Activated naive CD4-positive, alpha-beta T cell treated with anti-CD3 and anti-CD28 coated beads for 36 hours (primary cell): Measurements from ENCODE around the gene NCS1. TPM values are rescaled to one million over a fixed set of nuclear protein-coding genes. Genes with fewer than 3 reads are reported as not detected.

Experiments used
- CTCF ChIA-PET: fragments of 350-600 bp; sonication (Branson Sonifier 250); formaldehyde crosslinking; loops from one replicate; lab custom pipeline; 2021; ENCODE audit warnings: antibody characterized with exemption; lab: Charles Lee
- DNase-seq: peaks from one replicate; pipeline ENCODE4 v3.0.0-alpha.2; 2020
- H3K27ac Mint-ChIP-seq: one replicate; pipeline ENCODE4 v1.8.0; 2021; ENCODE audit warnings: mild to moderate bottlenecking, mixed read lengths
- H3K27me3 Mint-ChIP-seq: one replicate; pipeline ENCODE4 v1.8.0; 2021; ENCODE audit warnings: low read depth, mixed read lengths
- H3K36me3 Mint-ChIP-seq: one replicate; pipeline ENCODE4 v1.8.0; 2021; ENCODE audit warnings: low read depth, mixed read lengths
- H3K4me1 Mint-ChIP-seq: one replicate; pipeline ENCODE4 v1.8.0; 2021; ENCODE audit warnings: low read depth, mixed read lengths
- H3K4me3 Mint-ChIP-seq: one replicate; pipeline ENCODE4 v1.8.0; 2021; ENCODE audit warnings: mild to moderate bottlenecking, moderate library complexity, mixed read lengths
- H3K9me3 Mint-ChIP-seq: one replicate; pipeline ENCODE4 v1.8.0; 2021; ENCODE audit warnings: mixed read lengths
- intact Hi-C: fragments of 100-400 bp; cut with micrococcal nuclease; formaldehyde crosslinking; loops from one replicate; pipeline ENCODE4 v1.15.1; 2023
- total RNA-seq, 2 experiments: library from RNA; stranded (reverse); gene quantifications; one replicate each; pipeline ENCODE4 v1.2.3, GENCODE V29; 2021

The NCS1 gene
- total RNA-seq, 2 experiments from 2014 or later: 22.4 to 23.3 TPM

- Mint-ChIP-seq H3K4me3 (no peak overlapping the region), H3K36me3 (no peaks in the 10 kb centered on the region), H3K27me3 (no peaks in the 10 kb centered on the region), H3K27ac (peak overlapping the region; percentile 21), H3K9me3 (no peaks in the 10 kb centered on the region), H3K4me1 (peaks cover 35% of the 10 kb centered on the region)
- peak; percentile 80 for DNase-seq
- intact Hi-C loops: loop anchor here (1.0 kb wide), 1 partner anchor 111 kb away; no protein-coding TSS in a partner anchor
- CTCF ChIA-PET: interaction anchor here (0.7 to 4.7 kb wide), 3 partner anchors 106 to 135 kb away, joined by 4 to 41 read pairs (median 4); no protein-coding TSS in a partner anchor
Observed at GRCh38 chr9:130239741-130240241, 67.6 kb downstream of the NCS1 start.

DNA sequence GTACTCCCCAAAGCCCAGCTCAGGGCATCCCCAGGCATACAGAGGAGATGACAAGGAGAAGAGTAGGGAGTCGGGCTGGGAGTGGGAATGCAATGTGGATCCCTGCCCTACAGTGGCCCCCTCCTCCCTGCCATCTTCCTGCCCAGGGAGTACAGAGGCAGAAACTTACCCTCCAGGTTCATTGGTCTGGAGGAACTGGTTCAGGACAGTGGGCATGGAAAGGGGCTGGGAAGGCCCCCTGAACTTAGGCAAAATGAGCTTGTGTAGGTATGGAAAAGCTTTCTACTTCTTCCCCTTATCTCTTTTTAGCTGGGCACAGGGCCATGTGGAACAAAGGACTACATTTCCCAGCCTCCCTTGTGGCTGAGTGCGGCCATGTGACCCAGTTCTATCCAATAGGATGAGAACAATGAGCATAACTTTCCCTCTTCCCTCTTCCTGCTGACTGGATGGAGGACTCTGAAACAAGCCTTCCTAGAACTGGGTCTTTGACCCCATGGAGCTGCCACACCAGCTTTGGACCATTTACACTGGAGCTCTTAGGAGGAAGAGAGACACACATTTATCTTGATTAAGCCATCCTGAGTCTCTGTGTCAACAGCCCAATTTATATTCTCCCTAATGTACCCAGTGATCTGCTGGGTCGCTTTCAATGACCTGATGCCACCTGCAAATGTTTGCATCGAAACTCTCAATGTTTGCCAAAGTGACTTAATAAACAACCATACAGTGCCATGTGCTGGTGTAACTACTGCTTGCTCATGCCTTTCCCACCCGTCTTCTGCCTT is 68.4 kb downstream of the NCS1 start:
- H3K27ac Mint-ChIP-seq: no peak overlapping the region

DNA sequence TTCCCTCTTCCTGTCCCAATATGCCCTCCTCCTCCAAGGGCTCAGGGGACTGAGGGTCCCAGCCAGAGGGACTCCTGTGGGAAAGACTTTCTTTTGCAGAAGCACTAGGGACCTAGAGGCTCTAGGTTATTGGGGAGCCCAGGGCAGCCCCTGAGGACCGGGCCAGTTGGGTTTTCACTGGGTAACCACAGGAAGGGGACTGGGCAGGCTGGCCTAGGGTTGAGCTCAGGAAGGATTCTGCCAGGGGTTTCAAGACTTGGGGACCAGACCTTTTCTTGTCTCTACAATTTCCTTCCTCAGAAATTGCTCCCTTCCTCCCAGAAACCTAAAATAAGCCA is 69.0 kb downstream of the NCS1 start:
- no peak overlapping the region for H3K27ac Mint-ChIP-seq

More for the DNA sequence above, 68.4 kb downstream of the NCS1 start:
- H3K4me3 Mint-ChIP-seq: no peak overlapping the region
- intact Hi-C loops: no loop called here
- H3K4me1 Mint-ChIP-seq: peaks cover 35% of the 10 kb centered on the region
- H3K36me3 Mint-ChIP-seq: no peaks in the 10 kb centered on the region
- no peaks in the 10 kb centered on the region for H3K27me3 Mint-ChIP-seq
- no peaks in the 10 kb centered on the region for H3K9me3 Mint-ChIP-seq
- DNase-seq: peak; percentile 58
- CTCF ChIA-PET: interaction anchor here (0.9 to 4.7 kb wide), 4 partner anchors 12 to 355 kb away, joined by 3 to 41 read pairs (median 4); no protein-coding TSS in a partner anchor

GRCh38 chr9:130242270-130243014 is 70.2 kb downstream of the NCS1 start:
- Mint-ChIP-seq H3K27ac (no peak overlapping the region), H3K36me3 (no peaks in the 10 kb centered on the region), H3K4me3 (peak overlapping the region; percentile 20), H3K27me3 (no peaks in the 10 kb centered on the region), H3K4me1 (peaks cover 30% of the 10 kb centered on the region), H3K9me3 (no peaks in the 10 kb centered on the region)
- CTCF ChIA-PET: interaction anchor here (0.7 to 4.7 kb wide), 9 partner anchors 10 to 504 kb away, joined by 3 to 41 read pairs (median 4); no protein-coding TSS in a partner anchor
- intact Hi-C loops: loop anchor here (2.0 kb wide), 1 partner anchor 100 kb away; no protein-coding TSS in a partner anchor
- no peak for DNase-seq

More for the DNA sequence above, 69.0 kb downstream of the NCS1 start:
- intact Hi-C loops: no loop called here
- H3K9me3 Mint-ChIP-seq: no peaks in the 10 kb centered on the region
- peaks cover 30% of the 10 kb centered on the region for H3K4me1 Mint-ChIP-seq
- H3K36me3 Mint-ChIP-seq: no peaks in the 10 kb centered on the region
- H3K27me3 Mint-ChIP-seq: no peaks in the 10 kb centered on the region
- no peak for DNase-seq
- H3K4me3 Mint-ChIP-seq: no peak overlapping the region
- CTCF ChIA-PET: interaction anchor here (0.9 to 4.7 kb wide), 4 partner anchors 11 to 356 kb away, joined by 3 to 41 read pairs (median 4); no protein-coding TSS in a partner anchor

DNA sequence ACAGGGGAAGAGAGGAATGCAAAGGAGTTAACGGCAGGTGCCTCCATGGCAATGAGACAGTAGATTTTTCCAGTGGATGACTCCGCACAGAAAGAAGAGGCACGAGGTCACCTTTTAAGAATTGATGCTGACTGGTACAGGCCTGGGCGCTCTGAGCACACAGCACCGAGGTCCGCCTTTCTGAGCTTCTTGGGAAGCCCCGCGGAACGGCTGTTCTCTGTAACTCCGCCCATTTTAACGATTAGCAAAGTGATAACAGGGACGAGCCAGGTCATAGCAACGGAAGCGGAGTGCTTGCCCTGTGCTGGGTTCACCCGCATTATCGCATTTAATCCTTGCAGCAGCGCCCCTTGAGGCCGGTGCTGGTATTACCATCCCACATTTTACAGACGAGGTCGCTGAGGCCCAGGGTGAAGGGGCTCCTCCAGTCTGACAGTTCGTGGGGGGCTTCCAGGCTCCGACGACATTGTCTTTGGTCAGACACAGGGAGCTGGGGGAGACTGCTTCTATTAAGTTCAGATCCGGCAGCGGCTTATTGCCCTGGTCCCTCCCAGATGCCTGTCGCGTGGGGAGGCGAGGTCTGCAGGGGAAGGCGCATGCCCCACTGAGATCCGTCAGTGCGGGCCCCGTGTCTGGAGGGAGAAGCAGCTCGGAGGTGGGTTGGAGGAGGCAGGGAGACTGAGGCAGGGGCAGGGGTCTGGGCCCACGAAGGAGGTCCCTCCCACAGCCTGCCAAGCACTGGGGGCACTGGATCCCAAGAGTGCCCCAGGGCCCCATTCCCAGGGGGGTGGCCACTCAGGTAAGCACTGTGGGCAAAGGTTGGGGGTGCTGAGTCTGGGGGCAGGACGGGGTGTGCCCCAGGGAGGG is 71.0 kb downstream of the NCS1 start:
- no peak overlapping the region for H3K27ac Mint-ChIP-seq
- CTCF ChIA-PET: interaction anchor here (0.6 to 4.7 kb wide), 11 partner anchors 9 to 135 kb away, joined by 3 to 41 read pairs (median 3); no protein-coding TSS in a partner anchor
- H3K4me3 Mint-ChIP-seq: peak overlapping the region; percentile 20
- peak; percentile 88 for DNase-seq
- H3K4me1 Mint-ChIP-seq: peaks cover 30% of the 10 kb centered on the region
- no peaks in the 10 kb centered on the region for H3K9me3 Mint-ChIP-seq
- no peaks in the 10 kb centered on the region for H3K27me3 Mint-ChIP-seq
- intact Hi-C loops: loop anchor here (2.0 kb wide), 1 partner anchor 100 kb away; no protein-coding TSS in a partner anchor
- H3K36me3 Mint-ChIP-seq: no peaks in the 10 kb centered on the region

- Mint-ChIP-seq H3K9me3 (no peaks in the 10 kb centered on the region), H3K4me1 (peaks cover 28% of the 10 kb centered on the region), H3K27me3 (no peaks in the 10 kb centered on the region), H3K27ac (no peak overlapping the region), H3K4me3 (no peak overlapping the region), H3K36me3 (no peaks in the 10 kb centered on the region)
- CTCF ChIA-PET: interaction anchor here (0.6 to 4.7 kb wide), 10 partner anchors 8 to 136 kb away, joined by 3 to 41 read pairs (median 3); no protein-coding TSS in a partner anchor
- intact Hi-C loops: loop anchor here (2.0 kb wide), 1 partner anchor 99 kb away; no protein-coding TSS in a partner anchor
- no peak for DNase-seq
Observed at GRCh38 chr9:130243882-130244170, 71.6 kb downstream of the NCS1 start.

GRCh38 chr9:130244548-130245165 is 72.5 kb downstream of the NCS1 start:
- intact Hi-C loops: no loop called here
- no peaks in the 10 kb centered on the region for H3K36me3 Mint-ChIP-seq
- DNase-seq: no peak
- no peak overlapping the region for H3K27ac Mint-ChIP-seq
- no peaks in the 10 kb centered on the region for H3K27me3 Mint-ChIP-seq
- no peaks in the 10 kb centered on the region for H3K9me3 Mint-ChIP-seq
- H3K4me1 Mint-ChIP-seq: peaks cover 21% of the 10 kb centered on the region
- CTCF ChIA-PET: interaction anchor here (1.3 to 2.9 kb wide), 3 partner anchors 8 to 129 kb away, joined by 3 to 11 read pairs (median 4); no protein-coding TSS in a partner anchor
- no peak overlapping the region for H3K4me3 Mint-ChIP-seq

DNA sequence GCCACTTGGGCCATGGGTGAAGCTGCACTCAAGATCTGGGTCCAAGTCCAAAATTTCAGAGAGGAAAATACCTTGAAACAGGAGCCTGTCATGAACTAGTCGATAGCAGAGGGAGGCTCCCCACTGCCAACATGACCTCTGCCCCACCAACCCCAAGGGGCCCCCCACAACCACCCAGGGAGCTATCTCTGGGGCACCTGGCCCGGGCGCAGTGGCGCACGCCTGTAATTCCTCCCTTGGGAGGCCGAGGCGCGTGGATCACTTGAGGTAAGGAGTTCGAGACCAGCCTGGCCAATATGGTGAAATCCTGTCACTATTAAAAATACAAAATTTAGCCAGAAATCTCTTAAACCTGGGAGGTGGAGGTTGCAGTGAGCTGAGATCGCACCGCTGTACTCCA is 73.3 kb downstream of the NCS1 start:
- H3K4me3 Mint-ChIP-seq: no peak overlapping the region
- CTCF ChIA-PET: interaction anchor here (0.6 kb wide), 1 partner anchor 168 kb away, joined by 3 read pairs; no protein-coding TSS in a partner anchor
- H3K27ac Mint-ChIP-seq: no peak overlapping the region
- intact Hi-C loops: no loop called here
- H3K4me1 Mint-ChIP-seq: peaks cover 13% of the 10 kb centered on the region
- H3K36me3 Mint-ChIP-seq: no peaks in the 10 kb centered on the region
- no peaks in the 10 kb centered on the region for H3K27me3 Mint-ChIP-seq
- no peaks in the 10 kb centered on the region for H3K9me3 Mint-ChIP-seq
- DNase-seq: no peak

GRCh38 chr9:130246126-130246525 is 73.9 kb downstream of the NCS1 start:
- Mint-ChIP-seq H3K36me3 (no peaks in the 10 kb centered on the region), H3K4me1 (peaks cover 7% of the 10 kb centered on the region), H3K27ac (no peak overlapping the region), H3K4me3 (no peak overlapping the region), H3K9me3 (no peaks in the 10 kb centered on the region), H3K27me3 (no peaks in the 10 kb centered on the region)
- DNase-seq: no peak
- intact Hi-C loops: no loop called here
- CTCF ChIA-PET: interaction anchor here (0.6 to 1.3 kb wide), 4 partner anchors 11 to 395 kb away, joined by 3 to 5 read pairs (median 3); no protein-coding TSS in a partner anchor

DNA sequence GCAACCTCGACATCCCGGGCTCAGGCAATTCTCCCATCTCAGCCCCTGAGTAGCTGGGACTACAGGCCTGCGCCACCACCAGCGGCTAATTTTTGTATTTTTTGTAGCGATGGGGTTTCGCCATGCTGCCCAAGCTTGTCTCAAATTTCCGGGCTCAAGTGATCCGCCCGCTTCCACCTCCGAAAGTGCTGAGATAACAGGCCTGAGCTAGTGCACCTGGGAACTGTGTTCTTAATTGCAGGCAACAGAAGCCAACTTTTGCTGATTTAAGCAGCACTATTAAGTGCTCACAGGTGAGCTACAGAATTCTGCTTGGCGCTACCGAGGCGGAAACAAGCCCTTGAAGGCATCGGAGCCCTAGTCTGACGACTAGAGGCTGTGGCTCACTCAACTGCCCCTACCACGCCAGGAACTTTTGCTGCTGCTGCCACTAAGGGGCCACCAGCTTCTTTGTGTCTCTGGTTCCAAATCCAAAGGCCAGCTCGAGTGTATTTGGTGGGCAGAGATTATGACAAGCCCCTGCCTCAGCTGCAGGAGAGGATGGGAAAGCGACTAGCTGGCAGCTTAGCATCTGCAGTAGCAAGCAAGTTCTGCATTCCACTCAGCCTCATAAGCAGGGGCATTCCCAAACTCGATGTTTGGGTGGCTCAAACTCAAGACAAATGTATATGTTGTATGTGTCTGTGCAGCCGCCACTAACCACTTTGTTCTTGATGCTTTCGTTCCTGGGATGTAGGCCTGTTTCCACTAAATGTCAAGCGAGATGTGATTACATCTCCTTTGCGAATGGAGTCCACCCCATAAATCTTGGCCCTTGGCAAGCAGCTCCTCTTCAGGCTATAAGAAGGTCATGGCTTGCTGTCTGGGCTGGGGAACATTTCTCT is 82.8 kb downstream of the NCS1 start:
- Mint-ChIP-seq H3K4me1 (no peaks in the 10 kb centered on the region), H3K27me3 (peaks cover 5% of the 10 kb centered on the region), H3K36me3 (no peaks in the 10 kb centered on the region), H3K9me3 (no peaks in the 10 kb centered on the region), H3K4me3 (no peak overlapping the region), H3K27ac (no peak overlapping the region)
- CTCF ChIA-PET: interaction anchor here (0.8 to 1.0 kb wide), 2 partner anchors 11 to 13 kb away, joined by 3 to 4 read pairs; no protein-coding TSS in a partner anchor
- no peak for DNase-seq
- intact Hi-C loops: no loop called here
